ENCODE data around the gene LNPEP. TPM values are rescaled to one million over a fixed set of nuclear protein-coding genes. Genes with fewer than 3 reads are reported as not detected.

The LNPEP gene
- total and polyA plus RNA-seq, 2 of the 4 experiments (the other 2 are of a cell fraction): 3.6 to 27.4 TPM

DNA sequence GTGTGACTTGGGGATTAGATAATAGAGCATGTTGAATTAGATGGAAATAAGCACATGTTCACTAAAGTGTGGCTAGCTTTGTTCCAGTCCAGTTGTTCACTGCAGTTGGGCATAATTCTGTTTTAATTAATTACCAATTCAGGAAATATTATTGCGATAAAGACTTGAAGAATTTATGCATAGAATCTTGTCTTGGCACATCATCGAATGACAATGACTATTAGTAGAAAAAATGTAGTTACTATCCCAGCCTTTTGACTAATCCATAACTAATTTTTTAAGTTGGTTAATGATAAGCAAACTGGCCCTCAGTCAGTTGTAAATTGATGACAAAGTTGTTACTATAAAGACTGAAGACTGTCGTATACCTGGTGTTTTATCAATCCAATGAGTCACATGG, 10.5 kb downstream of the LNPEP start:
- H4K91ac ChIP-seq (ENCODE audit: insufficient read depth, low read depth, low read length): no peak overlapping the region
- TF ChIP-seq CEBPB (IDR thresholded peaks at IDR 0.05; ENCODE audit: low read depth, low read length) (no peak), BHLHE40 (IDR thresholded peaks at IDR 0.05; ENCODE audit: low read depth, low read length) (no peak), CHD1 (IDR thresholded peaks at IDR 0.05; ENCODE audit: low read depth, low read length) (no peak), NFE2L2 (IDR thresholded peaks at IDR 0.05; ENCODE audit: low read depth, low read length) (no peak), SMC3 (IDR thresholded peaks at IDR 0.05; ENCODE audit: low read depth, low read length) (no peak), MXI1 (IDR thresholded peaks at IDR 0.05; ENCODE audit: borderline replicate concordance, low read depth, low read length) (no peak), POLR2A (IDR thresholded peaks at IDR 0.05; ENCODE audit: low read depth, low read length) (no peak)
- no peak overlapping the region for H3K56ac ChIP-seq (ENCODE audit: extremely low read depth, insufficient read depth, low read length)
- H2AFZ ChIP-seq (replicated peaks; ENCODE audit: low read length, poor library complexity): no peak overlapping the region
- no peaks in the 10 kb centered on the region for H3K4me1 ChIP-seq (ENCODE audit: control insufficient read depth, insufficient read depth, low read length)
- CTCF ChIA-PET: no interaction called here
- H2BK20ac ChIP-seq (ENCODE audit: low read depth, low read length): no peak overlapping the region
- no peak overlapping the region for H3K4ac ChIP-seq (ENCODE audit: low read depth, low read length)
- intact Hi-C loops (cut with micrococcal nuclease) (no loop called here), in situ Hi-C loops (cut with MboI; ENCODE audit: low sequenced_read_pairs) (no loop called here), dilution Hi-C loops (cut with HindIII; ENCODE audit: low sequenced_read_pairs, unreplicated experiment) (no loop called here)
- POLR2A ChIA-PET (ENCODE audit: unreplicated experiment): no interaction called here
- H2BK120ac ChIP-seq (ENCODE audit: low read depth, low read length): no peak overlapping the region
- peaks cover 2% of the 10 kb centered on the region; the same call in 1 of the 2 replicates for H3K9me1 ChIP-seq (ENCODE audit: insufficient read depth, low read length)
- no peak overlapping the region for H2BK15ac ChIP-seq (ENCODE audit: low read depth, low read length)
- no peak for DNase-seq
- no peak overlapping the region for H4K8ac ChIP-seq (ENCODE audit: low read depth in 2 of 2, low read length in 2 of 2)
- no peaks in the 10 kb centered on the region for H3K36me3 ChIP-seq (ENCODE audit: control insufficient read depth, insufficient read depth, low read length)
- H3K4me3 ChIP-seq (ENCODE audit: insufficient read depth, low read depth, low read length): no peak overlapping the region
- H3K27ac ChIP-seq (ENCODE audit: insufficient read depth, low read length): no peak overlapping the region
- ATAC-seq (ENCODE audit: low read depth): no peak
- no peak overlapping the region for H4K5ac ChIP-seq (ENCODE audit: low read depth, low read length)
- no peak overlapping the region for H2BK5ac ChIP-seq (ENCODE audit: low read depth, low read length, poor library complexity, severe bottlenecking)
- no peaks in the 10 kb centered on the region for H3K9me3 ChIP-seq (ENCODE audit: control insufficient read depth, insufficient read depth, low read length)
- no peak overlapping the region for H3K9ac ChIP-seq (ENCODE audit: low read depth, low read length)
- no CpG with 5 or more reads among the region's 3 CpGs for WGBS, 2 experiments (ENCODE audit: extremely low coverage in 2 of 2, insufficient read length in 1 of 2)
- H3K4me2 ChIP-seq (ENCODE audit: low read depth, low read length): no peak overlapping the region
- H3K14ac ChIP-seq (replicated peaks; ENCODE audit: low read depth, low read length): no peak overlapping the region
- no TSS peak for BruUV-seq (replicated peaks)
- peaks cover 11 to 37% of the 10 kb centered on the region in 2 experiments for H3K79me1 ChIP-seq (ENCODE audit: low read depth in 1 of 2, low read length in 2 of 2)
- no peak overlapping the region for H2AK9ac ChIP-seq (replicated peaks; ENCODE audit: low read depth, low read length, poor library complexity)
- no peaks in the 10 kb centered on the region for H3K27me3 ChIP-seq (ENCODE audit: control insufficient read depth, insufficient read depth, low read length)
- no peak overlapping the region for H3K18ac ChIP-seq (ENCODE audit: low read depth, low read length)
- no peak overlapping the region for H2AK5ac ChIP-seq (ENCODE audit: low read depth, low read length)
- no peak overlapping the region for H3K23ac ChIP-seq (ENCODE audit: low read depth, low read length)
- H4K20me1 ChIP-seq (ENCODE audit: insufficient read depth, low read length): peaks cover 10% of the 10 kb centered on the region; the same call in 1 of the 2 replicates
